G401.6 (cell line): Measurements from ENCODE around the gene OSBPL5.

ENCODE experiments used
- FAIRE-seq: peaks from 2 replicates; lab custom pipeline; 2012; peaks lifted over from hg19 to GRCh38; lab: Jason Lieb, UNC

The OSBPL5 gene

GRCh38 chr11:3197044-3197695 lies 32.1 kb upstream of the OSBPL5 start:
- FAIRE-seq, result no peak

DNA sequence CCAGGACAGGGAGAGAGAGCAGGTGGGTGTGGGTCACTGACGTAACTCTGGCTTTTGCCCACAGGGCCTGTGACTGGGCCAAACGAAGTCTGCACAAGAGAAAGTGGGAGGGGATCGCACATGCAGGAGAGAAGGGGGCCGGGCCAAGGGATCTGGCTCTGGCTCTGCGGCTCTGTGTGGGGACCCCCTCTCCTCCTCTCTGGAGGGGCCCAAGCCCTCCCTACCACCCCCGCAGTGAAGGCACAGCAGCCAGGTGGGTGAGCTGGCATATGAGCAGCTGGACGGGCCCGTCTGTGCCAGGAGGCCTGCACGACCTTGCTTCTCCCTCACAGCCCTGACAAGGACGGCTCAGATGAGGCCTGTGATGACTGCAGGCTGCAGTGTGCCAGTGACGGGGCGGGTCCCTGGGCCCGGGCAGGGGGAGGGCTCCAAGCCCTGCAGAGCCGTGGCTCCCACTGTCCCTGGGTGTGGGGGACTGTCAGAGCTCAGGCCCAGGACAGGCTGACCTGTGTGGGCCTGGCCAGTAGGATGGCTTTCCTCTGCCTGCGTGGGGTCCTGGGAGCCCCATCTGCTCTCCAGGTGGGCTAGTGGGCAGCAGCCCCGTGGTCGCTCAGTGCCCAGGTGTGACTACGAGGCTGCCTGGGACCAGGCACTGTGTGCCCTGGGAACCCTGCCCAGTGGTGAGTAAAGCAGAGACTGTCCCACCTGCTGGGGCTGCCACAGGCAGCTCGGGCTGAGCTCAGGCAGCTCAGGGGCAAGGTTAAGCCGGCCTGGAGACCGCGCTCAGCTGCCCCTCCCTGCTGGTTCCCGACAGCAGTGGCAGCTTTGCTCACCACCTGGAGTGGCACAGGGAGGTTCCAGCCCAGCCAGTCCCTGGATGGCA lies 31.3 kb upstream of the OSBPL5 start:
- FAIRE-seq, result no peak

DNA sequence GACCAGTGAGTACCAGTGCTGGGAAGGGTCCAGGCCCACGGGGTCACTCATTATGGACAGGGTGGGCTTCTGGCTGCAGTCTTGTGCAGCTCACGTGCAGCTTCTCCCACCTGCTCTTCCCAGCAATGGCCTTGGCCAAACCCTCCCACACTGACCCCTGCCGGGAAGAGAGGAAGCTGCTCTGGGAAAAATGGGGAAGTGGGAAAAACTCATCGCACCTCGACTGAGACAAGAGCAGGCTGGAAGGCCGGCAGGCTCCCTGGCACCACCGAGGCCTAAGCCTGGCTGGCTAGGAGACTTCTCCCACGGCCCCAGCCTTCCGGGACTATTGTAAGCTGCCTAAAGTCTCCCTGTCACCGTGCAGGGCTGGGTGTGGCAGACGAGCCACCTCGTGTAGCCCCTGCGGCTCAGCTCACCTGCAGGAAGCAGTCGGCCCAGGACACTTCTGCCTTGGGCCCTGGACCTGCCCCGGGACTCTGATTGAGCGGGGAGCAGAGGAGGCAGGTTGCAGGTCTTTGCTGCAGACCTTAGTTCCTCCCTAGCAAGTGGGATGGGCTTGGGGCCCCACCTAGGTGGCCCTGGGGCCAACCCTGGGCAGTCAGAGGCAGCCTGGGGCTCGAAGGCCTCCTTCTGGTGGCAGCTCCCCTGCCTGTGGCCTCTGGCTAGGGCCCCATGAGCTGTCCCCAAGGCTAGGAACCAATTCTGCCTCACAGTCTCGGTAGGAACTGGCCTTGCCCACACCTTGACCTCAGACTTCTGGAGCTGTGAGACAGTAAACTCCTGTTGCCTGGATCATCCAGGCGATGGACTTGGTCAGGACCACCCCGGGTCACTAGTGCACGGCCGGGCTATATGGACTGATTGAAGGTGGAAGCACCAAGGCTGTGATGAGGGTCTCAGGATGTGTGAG lies 30.4 kb upstream of the OSBPL5 start:
- FAIRE-seq, result no peak

DNA sequence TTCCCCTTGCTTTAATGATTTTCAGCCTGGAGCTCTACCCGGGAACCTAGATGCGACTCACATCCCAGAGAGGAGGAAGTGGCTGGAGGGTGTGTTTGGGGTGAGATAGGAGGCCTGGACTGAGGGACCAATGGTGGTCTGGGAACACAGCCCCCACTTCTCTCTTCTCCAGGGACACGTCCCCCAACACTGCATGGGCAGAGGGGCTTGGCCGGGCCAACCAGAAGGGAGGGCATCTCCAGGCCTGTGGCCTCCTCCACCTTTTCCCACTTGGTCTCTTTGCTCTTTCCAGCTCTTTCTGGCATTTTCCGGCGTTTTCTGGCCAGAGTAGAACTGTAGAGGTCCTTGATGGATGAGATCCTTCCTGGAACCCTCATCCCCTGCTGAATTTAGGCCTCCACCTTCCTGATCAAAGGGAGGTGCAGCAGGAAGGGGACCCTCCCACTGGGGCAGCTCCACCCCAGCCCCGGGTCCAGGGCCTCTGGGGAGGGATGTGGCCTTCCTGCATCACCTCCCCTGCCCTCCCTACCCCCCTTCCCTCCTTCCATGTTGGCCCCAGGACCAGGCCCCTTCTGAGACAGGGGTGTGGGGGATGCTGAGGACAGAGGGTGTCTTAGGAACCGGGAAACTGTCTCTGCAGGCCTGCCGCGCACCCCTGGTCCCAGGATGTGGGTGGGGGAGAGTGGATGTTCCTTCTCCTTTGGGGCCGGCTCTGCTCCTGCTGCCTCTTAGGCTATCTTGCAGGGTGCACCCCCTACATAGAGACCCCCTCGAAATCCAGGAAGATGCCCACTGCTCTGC lies 29.1 kb upstream of the OSBPL5 start:
- FAIRE-seq, result no peak

DNA sequence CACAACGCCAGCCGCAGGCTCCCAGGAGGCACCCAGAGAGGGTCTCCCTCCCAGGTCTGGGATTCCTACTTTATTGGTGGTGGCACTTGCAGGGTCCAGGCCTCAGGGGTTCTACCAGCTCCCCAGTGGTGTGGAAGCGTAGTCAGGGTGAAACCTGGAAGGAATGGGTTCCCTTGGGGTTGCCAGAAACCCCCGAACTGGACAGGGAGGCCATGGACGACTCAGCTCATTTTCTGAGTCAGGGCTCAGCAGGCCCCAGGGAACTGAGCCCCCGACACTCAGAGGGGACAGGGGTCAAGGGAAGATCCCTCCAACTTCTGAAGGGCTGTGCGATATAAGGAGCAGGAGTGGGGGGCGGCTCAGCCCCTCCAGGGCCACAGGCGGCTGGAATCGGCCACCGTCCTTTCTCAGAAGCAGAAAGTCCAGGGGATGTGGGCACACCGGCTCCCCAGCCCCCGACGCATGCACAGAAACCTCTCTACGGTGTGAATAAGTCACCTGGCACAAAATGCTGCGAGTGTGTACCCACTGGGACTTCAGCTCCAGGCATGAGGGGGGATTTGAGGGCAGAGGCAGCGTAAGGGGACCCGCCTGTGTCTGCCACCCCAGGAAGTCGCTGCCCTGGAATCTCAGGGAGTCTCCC lies 28.4 kb upstream of the OSBPL5 start:
- FAIRE-seq, result no peak

- no peak for FAIRE-seq
Measured at GRCh38 chr11:3192511-3193372, 27.6 kb upstream of the OSBPL5 start.

GRCh38 chr11:3191586-3192324 lies 26.6 kb upstream of the OSBPL5 start:
- FAIRE-seq, result no peak

GRCh38 chr11:3190600-3190999 lies 25.5 kb upstream of the OSBPL5 start:
- FAIRE-seq, result no peak

DNA sequence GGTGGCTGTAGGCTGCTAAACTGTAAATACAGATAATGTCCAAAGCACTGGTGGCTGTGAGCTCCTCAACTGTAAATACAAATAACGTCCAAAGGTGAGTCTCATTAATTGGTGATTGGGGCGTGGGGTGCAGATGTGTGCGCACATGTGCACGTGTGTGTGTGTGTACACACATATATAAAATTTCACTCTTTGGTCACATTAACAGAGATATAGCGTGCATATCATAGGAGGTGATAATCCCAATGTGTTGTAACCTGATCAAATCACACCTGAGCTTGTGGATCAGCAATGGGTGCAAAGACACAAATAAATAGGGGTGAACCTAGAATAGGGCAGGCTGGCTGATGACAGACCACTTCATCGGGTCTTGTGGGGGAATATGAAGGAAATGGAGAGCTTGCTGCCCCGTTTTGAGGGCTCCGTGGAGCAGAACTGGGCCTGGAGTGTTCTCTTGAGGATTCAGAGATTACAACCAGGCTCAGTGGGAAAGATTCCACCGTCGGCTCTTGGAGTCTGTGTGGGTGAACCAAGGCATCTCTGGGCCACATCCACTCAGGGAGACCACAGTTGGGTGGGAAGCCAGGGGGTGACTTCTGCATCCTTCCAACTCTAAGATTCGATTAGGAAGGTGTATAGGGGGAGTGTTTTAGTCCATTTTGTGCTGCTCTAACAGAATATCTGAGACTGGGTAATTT lies 24.9 kb upstream of the OSBPL5 start:
- no peak for FAIRE-seq

- FAIRE-seq, result no peak
Measured at GRCh38 chr11:3189196-3189843, 24.2 kb upstream of the OSBPL5 start.

DNA sequence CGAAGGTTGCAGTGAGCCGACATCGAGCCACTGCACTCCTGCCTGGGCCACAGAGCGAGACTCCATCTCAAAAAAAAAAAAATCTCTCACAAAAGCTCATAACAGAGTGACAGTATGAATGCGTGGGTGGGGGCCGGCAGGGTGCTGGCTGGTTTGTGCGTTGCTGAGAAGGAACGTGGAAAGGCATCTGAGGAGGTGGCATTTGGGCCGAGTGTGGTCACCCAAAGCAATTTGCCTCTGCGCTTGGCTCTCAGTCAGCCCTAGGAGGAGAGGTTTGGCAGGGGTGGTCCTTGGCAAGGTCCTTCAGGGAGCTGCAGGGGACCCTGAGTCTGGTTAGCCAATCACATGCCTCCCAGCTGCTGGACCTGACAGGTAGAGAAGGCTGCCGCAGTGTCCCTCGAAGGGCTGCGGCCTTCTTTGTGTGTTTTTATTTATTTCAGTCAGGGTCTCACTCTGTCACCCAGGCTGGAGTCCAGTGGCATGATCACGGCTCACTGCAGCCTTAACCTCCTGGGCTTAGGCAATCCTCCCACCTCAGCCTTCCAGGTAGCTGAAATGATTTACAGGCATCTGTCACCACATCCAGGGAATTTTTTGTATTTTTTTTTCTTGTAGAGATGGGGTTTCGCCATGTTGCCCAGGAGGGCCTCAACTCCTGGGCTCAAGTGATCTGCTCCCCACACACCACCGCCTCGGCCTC lies 23.5 kb upstream of the OSBPL5 start:
- no peak for FAIRE-seq

- no peak for FAIRE-seq
Measured at GRCh38 chr11:3186166-3186953, 21.2 kb upstream of the OSBPL5 start.

DNA sequence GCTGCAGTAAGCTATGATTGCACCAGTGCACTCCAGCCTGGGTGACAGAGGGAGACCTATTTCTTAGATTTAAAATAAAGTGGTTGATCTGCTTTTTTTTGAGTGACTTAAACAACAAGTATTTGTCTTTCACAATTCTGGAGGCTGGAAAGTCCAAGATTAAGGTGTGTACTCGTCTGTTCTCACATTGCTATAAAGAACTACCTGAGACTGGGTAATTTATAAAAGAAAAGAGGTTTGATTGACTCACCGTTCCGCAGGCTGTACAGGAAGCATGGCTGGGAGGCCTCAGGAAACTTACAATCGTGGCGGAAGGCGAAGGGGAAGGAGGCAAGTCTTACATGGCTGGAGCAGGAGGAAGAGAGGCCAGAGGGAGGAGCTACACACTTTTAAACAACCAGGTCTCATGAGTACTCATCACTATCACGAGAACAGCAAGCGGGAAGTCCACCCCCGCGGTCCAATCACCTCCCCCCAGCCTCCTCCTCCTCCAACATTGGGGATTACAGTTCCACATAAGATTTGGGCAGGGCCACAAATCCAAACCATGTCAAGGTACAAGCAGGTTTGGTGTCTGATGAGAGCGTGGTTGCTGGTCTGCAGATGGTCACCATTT lies 19.7 kb upstream of the OSBPL5 start:
- no peak for FAIRE-seq

DNA sequence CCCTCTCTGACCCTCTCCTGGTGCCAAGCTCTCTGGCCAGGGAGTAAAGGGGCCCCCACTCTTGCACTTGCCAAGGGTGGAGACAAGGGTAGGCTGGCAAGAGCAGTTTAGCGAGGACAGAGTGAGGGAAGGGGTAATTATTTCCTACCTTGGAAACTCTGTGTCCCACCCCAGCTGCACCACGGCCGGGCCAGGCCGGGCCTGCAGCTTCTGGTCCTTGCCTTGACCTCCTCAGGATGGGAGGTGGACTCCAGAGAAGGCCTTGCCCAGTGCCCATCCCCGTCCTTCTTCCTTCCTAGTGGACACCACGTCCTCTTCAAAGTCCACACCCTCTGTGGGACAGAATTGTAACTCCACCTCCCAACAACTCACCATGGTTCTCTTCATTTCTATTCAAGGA lies 18.4 kb upstream of the OSBPL5 start:
- FAIRE-seq, result no peak

DNA sequence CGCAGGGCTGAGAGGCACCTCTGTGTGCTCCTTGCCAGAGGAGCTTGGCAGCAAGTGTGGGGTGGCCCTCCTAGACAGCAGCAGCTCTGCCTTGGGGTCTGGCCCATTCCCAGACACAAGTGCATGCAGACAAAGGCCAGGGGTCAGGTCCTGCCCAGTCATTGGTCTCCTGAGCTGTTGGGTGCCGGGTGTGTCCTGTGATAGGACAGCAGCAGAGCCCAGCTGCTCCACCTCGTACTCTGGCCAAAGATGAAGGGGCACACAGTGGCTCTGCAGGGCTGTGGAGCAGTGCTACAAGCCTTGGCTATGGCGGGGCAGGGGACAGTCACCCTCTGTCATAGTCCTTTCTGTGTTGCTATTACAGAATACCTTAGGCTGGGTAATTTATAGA lies 17.3 kb upstream of the OSBPL5 start:
- FAIRE-seq, result no peak

- no peak for FAIRE-seq
Measured at GRCh38 chr11:3181725-3182461, 16.8 kb upstream of the OSBPL5 start.
